H7 (cell line): ENCODE data around the gene PMIS2. TPM values are rescaled to one million over a fixed set of nuclear protein-coding genes. Genes with fewer than 3 reads are reported as not detected.

Experiments used
- DNase-seq: peaks from one replicate; pipeline ENCODE4 v3.0.0; 2012
- H3K27me3 ChIP-seq: 2 replicates; pipeline ENCODE4 v1.6.0; 2011; ENCODE audit warnings: mild to moderate bottlenecking, low read length; ENCODE audit not compliant: control insufficient read depth, insufficient read depth
- H3K36me3 ChIP-seq: replicated peaks from 2 replicates; pipeline ENCODE4 v1.5.1; 2011; ENCODE audit warnings: low read length; ENCODE audit not compliant: control insufficient read depth, insufficient read depth
- H3K4me3 ChIP-seq: 2 replicates; pipeline ENCODE4 v1.5.1; 2011; ENCODE audit warnings: low read depth, mild to moderate bottlenecking, control low read depth, low read length, moderate library complexity; ENCODE audit not compliant: insufficient read depth
- total RNA-seq: library from RNA; depleted of rRNA; stranded (reverse); fragments of >200 nt; shearing (Covaris generic); gene quantifications from 2 replicates; pipeline ENCODE4 v1.2.3, GENCODE V29; 2014; rRNA removed

The PMIS2 gene
- total RNA-seq = not detected in 2 replicates

DNA sequence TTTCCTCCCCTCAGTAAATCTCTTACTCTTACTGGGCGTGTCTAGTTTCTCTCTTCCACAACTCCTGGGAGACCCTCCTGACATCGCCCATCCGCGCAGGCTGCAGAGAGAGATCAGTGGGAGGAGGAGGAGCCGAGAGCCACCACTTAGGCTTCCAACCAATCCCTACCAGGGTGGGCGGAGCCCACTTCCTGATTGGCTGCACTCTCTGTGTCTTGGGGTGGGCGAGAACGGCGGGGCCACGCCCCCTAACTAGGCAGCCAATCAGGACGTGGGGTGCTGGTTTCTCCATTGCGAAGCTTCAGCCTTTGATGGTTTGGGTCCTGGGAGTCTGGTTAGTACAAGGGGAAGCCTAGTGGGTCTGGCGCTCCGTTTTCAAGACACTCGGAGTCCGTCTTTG, at the start of gene PMIS2:
Gene PMIS2, plus strand, starts transcription at position 326 of the 400 bp plus-strand sequence. CDS start 87 bp downstream, outside the sequence.
- peak; percentile 93 for DNase-seq
- no peaks in the 10 kb centered on the region for H3K36me3 ChIP-seq

DNA sequence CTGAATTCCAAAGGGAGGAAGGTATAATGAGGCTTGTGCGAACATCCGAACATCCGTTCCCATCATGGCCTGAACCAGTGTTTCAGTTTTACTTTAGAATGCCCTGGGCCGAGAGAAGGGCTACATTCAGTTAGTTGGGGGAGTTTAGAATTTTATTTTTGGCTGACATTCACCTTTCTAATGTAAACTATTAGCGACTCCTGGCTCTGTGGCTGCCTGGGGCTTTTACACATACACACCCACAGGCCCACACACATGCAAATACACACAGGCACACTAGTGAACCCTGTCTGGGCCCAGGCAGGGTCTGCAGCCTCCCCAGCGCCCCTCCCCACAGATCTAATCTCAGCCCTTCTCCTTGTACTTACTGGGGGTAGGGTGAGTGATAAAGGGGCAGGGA, 46.7 kb upstream of the PMIS2 start:
- no peak for DNase-seq
- no peak overlapping the region for H3K4me3 ChIP-seq
- H3K27me3 ChIP-seq = no peaks in the 10 kb centered on the region
- H3K36me3 ChIP-seq = peaks cover 6% of the 10 kb centered on the region

More for the DNA sequence above, at the start of gene PMIS2:
- Histone ChIP-seq H3K27me3 (no peaks in the 10 kb centered on the region; the same call in 1 of the 2 replicates), H3K4me3 (no peak within 1 kb of the TSS)

DNA sequence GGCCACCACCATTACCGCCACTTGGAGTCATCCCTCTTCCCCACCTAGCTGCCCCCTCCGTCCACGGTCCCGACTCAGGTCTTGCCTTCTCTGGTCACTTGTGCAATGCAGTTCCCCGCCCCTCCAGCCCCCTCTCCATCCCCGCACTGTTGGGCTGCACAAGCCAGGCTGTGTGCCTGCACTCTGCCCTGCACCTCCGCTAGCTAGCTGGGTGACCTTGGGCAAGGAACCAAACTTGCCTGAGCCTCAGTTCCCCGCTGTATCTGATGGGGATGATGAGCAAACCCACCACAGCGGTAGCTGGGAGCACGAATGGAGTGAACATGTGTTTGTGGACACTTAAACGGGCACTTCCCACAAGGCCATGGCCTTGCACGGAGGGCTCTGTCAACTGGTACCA, 46.1 kb upstream of the PMIS2 start:
- peaks cover 6% of the 10 kb centered on the region for H3K36me3 ChIP-seq

DNA sequence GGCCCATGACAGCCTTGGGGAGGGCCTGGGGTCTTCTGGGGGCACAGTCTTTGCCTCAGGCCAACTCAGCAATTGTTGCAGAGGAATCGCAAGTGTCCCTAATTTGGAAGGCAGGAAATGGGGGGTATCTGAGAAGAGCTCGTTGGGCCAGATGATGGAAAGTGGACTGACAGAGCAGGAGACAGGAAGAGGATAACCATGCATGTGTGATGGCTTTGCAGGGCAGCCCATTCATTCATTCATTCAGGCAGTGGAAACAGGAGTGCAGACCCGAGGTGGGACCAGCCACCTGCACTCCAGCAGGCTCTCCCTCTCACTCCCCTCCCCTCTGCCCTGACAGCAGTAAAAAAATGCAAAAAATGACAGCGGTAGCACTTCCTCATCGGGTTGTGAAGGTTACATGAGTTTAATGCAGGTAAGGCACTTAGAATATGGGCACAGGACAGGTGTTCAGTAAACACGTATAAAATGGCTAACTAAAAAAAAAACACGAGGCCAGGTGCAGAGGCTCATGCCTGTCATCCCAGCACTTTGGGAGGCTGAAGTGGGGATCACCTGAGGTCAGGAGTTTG, 45.5 kb upstream of the PMIS2 start:
- H3K27me3 ChIP-seq = no peaks in the 10 kb centered on the region
- peaks cover 6% of the 10 kb centered on the region for H3K36me3 ChIP-seq
- DNase-seq = no peak
- no peak overlapping the region for H3K4me3 ChIP-seq

More for the DNA sequence above, 46.1 kb upstream of the PMIS2 start:
- Histone ChIP-seq H3K4me3 (no peak overlapping the region), H3K27me3 (no peaks in the 10 kb centered on the region)
- no peak for DNase-seq

DNA sequence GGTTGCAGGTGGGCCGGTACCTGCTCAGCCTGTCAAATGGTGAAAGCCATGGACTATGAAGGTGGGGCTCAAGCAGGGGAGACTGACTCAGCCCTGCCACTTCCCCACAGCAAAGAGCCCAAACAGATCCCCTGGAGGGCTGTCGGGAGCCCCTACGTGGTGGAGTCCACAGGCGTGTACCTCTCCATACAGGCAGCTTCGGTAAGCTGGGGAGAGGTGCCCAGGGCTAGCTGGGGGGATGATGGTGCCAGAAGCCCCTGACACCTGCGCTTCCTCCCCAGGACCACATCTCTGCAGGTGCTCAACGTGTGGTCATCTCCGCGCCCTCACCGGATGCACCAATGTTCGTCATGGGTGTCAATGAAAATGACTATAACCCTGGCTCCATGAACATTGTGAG, 43.8 kb upstream of the PMIS2 start:
- peaks cover 9% of the 10 kb centered on the region for H3K36me3 ChIP-seq
- no peak overlapping the region for H3K4me3 ChIP-seq
- DNase-seq = no peak
- H3K27me3 ChIP-seq = no peaks in the 10 kb centered on the region

DNA sequence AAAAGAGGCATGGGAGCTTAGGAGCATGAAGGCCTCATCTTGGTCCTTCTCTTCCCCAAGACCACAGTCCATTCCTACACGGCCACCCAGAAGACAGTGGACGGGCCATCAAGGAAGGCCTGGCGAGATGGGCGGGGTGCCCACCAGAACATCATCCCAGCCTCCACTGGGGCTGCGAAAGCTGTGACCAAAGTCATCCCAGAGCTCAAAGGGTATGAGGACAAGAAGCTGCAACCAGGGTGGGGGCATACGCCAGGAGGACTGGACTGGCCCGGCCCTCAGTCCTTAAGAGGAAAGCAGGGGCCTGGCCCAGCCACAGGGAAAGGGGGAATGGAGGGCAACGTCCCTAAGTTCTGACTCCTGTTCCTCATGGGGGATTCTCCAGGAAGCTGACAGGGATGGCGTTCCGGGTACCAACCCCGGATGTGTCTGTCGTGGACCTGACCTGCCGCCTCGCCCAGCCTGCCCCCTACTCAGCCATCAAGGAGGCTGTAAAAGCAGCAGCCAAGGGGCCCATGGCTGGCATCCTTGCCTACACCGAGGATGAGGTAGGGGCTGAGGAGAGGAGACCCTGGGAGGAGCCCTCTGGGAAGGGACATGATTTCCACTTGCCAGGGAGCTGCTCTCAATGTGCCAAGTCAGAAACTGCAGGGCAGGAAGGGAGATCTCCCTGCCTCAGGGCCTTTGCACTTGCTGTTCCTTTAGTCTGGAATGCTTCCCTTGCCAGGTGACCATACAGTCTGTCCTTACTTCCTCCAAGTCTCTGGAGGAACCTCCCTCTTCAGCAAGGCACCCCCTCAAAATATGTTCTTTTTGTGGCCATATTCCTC, 42.5 kb upstream of the PMIS2 start:
- Histone ChIP-seq H3K36me3 (peaks cover 12% of the 10 kb centered on the region), H3K27me3 (no peaks in the 10 kb centered on the region), H3K4me3 (no peak overlapping the region)
- DNase-seq = no peak

DNA sequence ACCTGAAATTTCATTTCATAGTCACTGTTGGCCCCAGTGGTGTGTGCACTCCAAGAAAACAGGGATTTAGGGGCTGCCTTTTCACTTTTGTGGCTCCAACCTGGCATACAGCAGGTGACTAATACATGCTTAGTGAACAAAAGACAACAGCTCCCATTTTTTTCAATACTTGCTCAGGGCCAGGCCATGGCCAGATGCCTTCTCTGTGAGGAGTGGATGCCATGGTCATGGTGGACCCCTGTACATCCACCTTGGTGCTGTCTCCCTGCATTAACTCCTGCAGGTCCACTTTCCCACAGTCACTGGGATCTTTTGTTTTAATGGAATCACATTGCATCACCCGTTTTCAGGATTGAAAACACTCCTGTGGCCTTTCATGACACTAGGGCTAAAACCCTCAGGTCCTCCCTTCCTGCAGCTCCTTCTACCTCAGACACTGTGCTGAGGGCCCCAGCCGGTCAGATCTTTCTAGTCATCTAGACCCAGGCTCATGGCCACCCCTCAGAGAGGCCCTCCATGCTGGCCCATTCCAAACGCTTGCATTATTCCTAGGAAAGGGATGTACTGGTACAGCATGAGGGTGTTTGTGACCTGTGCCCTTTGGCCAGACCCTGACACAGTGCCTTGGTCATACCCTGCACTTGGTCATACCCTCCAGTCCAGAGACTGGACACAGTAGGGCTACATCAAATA, 41.7 kb upstream of the PMIS2 start:
- H3K36me3 ChIP-seq = peaks cover 12% of the 10 kb centered on the region
- no peaks in the 10 kb centered on the region for H3K27me3 ChIP-seq
- peak overlapping the region; percentile 94 for H3K4me3 ChIP-seq
- no peak for DNase-seq

DNA sequence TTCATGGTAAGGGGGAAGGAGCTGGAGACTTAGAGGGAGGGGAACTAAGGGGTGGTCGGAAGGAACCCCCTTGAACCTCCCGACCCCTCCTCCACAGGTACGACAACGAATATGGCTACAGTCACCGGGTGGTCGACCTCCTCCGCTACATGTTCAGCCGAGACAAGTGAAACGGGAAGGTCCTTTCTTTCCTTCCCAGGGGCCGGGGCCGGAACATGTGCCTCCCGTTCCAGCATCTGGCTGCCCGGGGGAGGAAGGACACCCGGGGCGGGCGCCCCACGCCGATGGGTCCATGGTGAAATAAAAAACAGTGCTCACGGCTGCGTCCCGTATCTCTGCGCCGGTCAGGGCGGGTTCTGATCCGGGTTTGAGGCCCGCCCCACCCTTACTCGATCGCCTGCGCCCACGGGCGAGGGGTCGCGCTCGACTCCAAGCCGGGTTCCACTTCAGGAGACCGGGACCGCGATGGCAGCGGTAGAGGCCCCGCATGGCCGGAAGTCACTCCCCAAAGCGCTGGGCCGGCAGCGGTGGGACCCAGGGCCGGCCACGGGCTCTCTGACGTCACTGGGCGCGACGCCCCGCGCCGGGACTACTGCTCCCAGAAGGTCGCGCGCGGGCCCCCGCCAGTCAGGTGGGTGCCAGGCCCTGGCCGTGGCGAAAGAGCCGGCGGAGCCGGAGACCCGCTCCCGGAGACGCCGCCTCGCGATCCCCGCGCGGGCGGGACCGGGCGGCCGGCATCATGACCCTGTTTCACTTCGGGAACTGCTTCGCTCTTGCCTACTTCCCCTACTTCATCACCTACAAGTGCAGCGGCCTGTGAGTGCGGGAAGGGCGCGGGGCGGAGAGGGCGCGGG, 40.7 kb upstream of the PMIS2 start, which contains the start of gene TMEM147:
Gene TMEM147, plus strand, starts transcription at position 626 of the 854 bp plus-strand sequence. Its CDS starts 114 bp downstream, at position 740.
- peaks cover 12% of the 10 kb centered on the region for H3K36me3 ChIP-seq
- peak within 1 kb of the TSS; percentile 94 for H3K4me3 ChIP-seq
- no peaks in the 10 kb centered on the region for H3K27me3 ChIP-seq
- DNase-seq = peak; percentile 100

DNA sequence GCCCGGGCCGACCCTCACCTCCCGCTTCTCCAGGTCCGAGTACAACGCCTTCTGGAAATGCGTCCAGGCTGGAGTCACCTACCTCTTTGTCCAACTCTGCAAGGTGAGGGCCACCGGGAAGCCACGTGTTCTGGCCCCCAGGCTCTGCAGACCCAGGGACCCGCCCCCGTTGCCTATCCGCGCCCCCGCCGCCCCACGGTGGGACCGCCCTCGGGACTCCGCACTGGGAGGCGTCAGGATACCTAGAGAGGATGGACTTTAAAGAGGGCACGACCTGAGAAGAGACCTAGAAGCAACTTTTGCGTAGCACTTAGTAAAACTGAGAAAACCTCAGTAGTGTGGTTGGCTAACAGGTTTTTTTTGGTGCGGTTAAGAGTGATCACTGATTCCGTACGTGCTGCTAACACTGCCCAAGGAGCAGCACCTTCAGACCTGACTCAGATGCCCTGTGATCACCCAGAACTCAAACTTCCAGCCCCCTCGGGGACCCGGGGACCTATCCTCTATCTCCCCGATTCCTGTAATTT, 40.1 kb upstream of the PMIS2 start:
- peak overlapping the region; percentile 94 for H3K4me3 ChIP-seq
- H3K27me3 ChIP-seq = no peaks in the 10 kb centered on the region
- peak; percentile 88 for DNase-seq
- peaks cover 12% of the 10 kb centered on the region for H3K36me3 ChIP-seq

DNA sequence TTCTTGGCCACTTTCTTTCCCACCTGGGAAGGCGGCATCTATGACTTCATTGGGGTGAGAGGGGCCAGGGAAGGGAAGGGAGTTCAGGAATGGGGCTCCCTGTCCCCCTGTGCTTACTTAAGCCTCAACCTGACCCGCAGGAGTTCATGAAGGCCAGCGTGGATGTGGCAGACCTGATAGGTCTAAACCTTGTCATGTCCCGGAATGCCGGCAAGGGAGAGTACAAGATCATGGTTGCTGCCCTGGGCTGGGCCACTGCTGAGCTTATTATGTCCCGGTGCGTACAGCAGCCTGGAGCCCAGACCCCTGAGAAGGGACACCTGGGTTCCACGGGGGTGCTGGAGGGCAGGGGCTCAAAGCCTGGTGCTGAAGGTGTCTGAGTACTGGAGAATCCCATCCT, 39.4 kb upstream of the PMIS2 start:
- no peak overlapping the region for H3K4me3 ChIP-seq
- H3K36me3 ChIP-seq = peaks cover 12% of the 10 kb centered on the region
- DNase-seq = no peak
- H3K27me3 ChIP-seq = no peaks in the 10 kb centered on the region

DNA sequence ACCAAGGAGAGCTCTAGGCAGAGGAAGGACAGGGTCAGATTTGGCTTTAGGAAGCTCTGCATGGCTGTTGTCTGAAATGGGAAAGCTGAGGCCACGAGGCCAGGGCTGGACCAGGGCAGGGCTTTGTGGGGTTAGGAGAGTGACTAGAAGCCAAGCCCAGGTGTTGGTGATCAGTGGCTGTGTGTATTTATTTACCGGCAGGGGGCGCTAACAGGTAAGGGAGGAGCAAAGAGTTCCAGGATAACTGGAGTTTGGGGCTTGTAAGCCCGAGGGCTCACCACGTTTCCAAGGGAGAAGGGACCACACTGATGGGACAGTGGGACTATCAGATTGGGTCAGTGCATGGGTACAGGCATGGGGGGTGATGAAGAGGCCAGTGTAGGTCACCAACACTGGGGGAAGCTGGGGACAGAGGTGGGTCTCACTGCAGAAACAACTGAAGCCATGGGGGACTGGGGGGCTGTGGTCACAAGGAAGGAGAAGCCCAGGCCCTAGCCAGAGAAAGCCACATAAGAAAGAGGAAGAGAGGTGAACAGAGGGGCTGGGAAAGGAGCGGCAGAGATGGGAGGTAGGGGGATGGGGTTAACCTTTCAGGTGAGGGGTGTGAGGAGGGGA, 36.7 kb upstream of the PMIS2 start:
- Histone ChIP-seq H3K4me3 (no peak overlapping the region), H3K36me3 (peaks cover 6% of the 10 kb centered on the region), H3K27me3 (no peaks in the 10 kb centered on the region)
- peak; percentile 95 for DNase-seq

DNA sequence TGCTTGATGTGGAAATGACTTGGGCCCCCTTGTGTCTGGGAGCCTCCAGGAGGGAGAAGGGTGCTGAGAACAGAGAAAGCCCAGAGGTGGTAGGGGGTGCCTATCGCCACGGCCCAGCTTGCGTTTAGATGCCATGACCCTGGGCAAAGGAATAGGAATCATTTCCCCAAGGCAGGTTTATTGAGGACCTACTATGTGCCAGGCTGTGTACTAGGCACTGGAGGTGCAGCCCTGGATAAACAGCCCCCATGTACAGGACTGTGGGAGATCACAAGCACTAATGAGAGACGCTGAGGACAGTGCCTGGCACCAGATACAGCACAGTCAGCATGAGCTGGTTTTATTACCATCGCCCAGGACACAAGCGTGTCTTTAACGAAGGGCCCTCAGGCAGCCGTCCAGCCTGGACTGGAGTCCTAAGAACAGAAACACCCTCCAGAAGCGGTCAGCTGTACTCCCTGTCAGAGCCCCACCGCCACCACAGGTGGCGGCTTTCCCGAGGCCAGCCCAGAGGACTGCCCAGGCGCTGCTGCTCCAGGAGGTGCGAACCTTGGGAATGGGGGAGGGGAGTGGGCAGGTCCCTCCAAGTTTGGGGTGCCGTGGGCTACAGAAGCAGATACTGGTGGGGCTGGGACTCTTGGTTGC, 36.0 kb upstream of the PMIS2 start:
- Histone ChIP-seq H3K4me3 (no peak overlapping the region), H3K27me3 (no peaks in the 10 kb centered on the region), H3K36me3 (peaks cover 6% of the 10 kb centered on the region)
- DNase-seq = no peak

DNA sequence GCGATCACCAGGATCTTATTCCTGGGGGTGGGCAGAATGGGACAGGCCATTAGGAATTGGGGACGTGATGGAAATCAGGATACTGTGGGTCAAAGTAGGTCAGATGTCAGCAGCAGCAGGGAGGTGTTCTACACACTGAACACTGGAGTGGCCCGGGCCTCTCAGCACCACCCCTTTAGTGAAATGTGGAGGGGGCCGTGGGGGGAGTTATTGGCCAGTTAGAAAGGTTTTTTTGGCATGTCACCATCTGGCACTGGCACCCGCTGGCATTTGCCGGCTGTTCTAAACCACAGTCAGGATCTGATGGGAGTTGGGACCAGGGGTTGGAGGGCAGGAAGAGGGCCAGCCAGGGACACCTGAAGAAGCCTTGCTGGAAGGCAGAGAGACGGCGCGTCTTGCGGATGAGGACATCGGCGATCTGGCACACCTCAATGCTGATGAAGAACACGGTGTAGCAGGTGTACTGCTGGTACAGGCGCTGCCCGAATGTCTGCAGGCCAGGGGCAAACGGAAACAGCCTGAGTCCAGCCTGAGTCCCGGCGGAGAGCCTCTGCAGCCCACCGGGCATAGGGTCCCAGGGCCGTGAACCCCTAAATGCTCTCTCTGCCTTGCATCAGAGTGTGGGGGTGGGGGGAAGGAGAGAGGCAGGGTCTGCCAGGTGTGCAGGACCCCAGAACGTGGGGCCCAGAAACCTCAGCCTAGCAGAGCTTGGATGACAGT, 34.7 kb upstream of the PMIS2 start:
- Histone ChIP-seq H3K27me3 (peaks cover 2% of the 10 kb centered on the region; the same call in 1 of the 2 replicates), H3K4me3 (no peak overlapping the region), H3K36me3 (peaks cover 6% of the 10 kb centered on the region)
- no peak for DNase-seq
